GM18505 (cell line): ENCODE data around the gene ZNRF2.
"Not testable (repeated sequence)": the region's sequence is repeated elsewhere in the genome, so short reads cannot be mapped to it uniquely, and the experiment has no call there.

Experiments used
- ATAC-seq: cut with Tn5 transposase; IDR thresholded peaks from one replicate; pipeline ENCODE4 v1.9.1; 2021; ENCODE audit not compliant: unreplicated experiment
- POLR2A ChIP-seq: IDR thresholded peaks from 4 replicates; pipeline ENCODE4 v1.6.1; 2011; ENCODE audit warnings: borderline replicate concordance; ENCODE audit not compliant: insufficient read depth, insufficient read length; ENCODE audit errors: extremely low read depth

The ZNRF2 gene

DNA sequence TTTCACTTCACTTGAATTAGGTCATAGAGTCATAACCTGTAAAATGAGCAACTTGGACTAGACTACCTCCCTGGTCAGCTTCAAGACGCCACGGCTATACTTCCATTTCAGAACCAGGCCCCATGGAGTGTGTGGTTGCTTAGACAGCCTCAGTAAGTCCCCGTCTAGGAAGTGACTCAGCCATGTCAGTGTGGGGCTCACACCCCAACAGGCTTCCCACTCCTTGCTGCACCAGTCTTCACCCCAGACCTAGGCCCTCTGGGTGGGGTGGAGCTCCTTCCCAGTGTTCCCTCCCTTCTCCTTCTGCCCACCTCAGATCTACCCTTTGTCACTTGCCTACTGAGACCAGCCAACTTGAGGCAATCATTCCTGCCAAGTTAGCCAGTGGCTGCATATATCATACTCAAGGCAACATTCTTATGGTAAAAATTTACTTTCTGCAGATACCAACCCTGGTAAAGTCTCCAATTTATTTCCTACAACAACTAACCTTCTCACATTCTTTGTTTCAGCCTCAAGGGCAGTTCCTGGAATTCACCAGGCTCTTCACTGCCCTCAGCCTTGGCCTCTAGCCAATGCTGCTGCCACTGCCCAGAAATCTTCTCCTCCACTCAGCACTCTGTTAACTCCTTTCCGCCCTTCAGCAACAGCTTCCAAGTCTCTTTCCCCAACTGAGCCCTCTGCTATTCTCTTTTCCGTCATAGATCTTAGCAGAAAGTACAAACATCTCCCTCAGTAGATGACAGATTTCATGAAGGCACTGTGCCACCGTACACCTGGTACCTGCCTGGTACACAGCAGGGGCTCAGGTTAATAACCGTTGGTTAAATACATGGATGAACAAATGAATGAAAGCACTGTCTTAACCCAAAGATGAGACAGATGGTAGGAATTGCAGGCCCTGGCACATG is 31.3 kb upstream of the ZNRF2 start:
- no peak for ATAC-seq
- no peak for TF ChIP-seq POLR2A

DNA sequence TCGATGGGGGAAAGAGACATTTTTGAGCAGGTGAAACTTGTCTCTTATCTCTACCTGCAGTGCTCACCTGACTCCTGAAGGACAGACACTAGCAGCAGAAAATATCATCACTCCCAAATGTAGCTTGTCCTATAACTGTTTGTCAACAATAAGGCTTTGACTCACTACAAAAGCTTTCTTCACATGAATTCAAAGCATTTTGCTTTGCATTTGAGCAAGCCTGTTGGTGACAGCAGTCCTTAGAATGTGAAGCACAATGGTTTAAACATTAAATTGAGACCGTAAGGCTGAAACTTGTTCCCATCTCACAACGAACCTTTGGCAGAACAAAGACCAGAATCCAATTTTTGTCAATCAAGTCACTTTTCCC is 30.6 kb upstream of the ZNRF2 start:
- ATAC-seq: no peak
- no peak for TF ChIP-seq POLR2A

DNA sequence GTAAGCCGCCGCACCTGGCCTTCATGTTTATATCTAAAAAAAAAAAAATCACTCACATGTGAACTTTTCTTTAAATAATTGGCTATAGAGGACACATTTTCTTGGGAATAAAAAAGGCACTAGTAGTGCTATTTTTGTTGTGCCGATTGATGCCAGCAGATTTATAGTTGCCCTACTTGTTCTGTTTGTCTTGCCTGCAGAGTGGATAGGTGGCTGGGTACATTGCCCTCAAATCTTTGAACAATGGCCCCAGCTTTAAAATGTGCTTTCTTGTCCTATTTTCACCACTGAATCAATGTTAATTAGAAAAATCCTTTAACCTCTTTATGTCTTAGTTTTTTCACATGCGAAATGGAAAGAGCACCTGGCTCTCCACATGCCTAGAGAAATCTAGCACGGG is 30.1 kb upstream of the ZNRF2 start:
- TF ChIP-seq POLR2A: no peak
- no peak for ATAC-seq

DNA sequence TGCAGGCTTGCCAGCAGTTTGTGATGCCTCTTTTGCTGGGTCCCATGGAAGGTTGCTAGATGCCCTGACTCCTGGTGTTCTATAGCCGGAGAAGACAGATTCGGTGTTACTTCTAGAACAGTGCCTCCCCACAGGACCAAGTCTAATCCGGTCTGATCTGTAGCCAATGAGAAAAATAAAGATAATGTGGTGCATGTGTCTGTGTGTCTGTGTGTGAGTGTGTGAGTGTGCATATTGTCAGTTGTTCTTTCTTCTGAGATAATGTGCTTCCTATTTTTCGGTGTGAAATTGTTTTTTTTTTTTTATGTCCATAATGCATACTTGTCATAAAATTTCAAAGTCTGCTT is 29.7 kb upstream of the ZNRF2 start:
- no peak for TF ChIP-seq POLR2A
- ATAC-seq: no peak

DNA sequence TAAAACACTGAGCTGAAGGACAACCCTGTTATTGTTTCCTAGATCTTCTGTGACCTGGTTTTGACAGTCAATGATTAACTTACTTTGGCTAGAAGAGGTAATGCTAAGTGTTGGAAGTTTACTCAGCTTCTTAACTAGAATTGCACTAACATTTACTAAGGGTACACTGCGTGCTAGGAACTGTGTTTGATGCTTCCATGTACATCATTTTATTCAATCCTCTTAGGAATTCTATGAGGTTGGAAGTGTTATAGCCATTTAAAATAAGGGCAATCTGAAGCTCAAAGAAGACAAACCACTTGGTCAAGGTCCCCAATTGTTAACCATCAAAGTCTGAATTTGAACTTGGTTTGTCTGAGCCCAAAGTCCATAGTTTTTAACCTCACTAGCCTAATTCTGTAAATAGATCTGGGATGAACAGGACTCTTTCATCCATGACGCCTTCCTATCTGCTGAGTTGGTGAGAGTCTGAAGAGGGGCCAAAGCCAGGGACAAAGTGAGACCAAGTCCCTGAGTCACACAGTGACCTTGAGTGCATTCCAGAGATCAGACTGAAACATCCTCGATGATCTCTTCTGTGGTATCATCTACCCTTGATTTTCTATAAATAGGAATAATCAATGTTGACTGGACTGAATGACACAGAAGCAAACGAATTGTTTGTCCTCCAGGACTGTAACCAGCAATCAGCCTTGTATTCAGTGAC is 29.2 kb upstream of the ZNRF2 start:
- no peak for ATAC-seq
- no peak for TF ChIP-seq POLR2A

DNA sequence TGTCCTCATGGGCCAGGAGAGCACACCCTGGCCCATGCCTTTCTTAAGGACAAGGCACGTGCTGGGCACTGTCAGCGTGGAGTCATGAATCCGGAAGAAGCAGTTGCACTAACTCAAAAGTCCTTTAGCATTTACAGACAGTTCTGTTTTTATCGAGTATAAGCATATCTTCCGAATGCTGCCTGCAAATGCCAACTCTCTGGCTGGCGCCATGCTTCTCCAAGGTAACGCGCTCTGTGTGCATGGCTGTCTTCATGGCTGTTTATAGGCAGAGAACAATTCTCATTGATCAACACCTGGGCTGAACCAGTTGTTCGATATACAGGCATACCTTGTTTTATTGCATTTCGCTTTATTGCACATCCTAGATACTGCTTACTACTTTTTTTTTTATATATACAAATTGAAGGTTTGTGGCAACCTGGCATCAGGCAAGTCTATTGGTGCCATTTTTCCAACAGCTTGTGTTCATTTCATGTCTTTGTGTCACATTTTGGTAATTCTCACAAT is 28.0 kb upstream of the ZNRF2 start:
- no peak for TF ChIP-seq POLR2A
- no peak for ATAC-seq

DNA sequence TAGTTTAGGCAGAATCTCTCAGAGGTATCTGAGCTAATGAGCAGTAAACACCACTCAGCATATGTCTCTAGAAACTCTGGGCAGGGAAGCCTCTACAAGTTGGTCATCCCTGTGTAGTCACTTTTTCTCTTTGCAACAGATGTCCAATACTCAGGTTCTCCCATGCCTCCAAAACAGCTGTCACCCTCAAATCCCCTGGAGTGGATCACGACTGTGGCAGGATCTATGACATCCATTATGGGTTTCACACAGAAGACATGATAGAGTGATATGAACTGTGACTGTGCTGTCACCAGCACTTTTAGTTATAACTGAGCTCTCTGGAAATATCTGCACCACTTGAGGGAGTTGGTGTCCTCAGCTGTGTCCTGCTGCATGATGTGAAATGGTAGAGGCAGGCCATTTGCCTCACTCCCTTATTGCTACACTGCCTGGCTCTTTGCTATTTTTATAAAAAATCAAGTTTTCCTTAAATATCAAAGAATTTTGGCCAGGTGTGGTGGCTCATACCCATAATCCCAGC is 24.1 kb upstream of the ZNRF2 start:
- no peak for TF ChIP-seq POLR2A
- no peak for ATAC-seq

DNA sequence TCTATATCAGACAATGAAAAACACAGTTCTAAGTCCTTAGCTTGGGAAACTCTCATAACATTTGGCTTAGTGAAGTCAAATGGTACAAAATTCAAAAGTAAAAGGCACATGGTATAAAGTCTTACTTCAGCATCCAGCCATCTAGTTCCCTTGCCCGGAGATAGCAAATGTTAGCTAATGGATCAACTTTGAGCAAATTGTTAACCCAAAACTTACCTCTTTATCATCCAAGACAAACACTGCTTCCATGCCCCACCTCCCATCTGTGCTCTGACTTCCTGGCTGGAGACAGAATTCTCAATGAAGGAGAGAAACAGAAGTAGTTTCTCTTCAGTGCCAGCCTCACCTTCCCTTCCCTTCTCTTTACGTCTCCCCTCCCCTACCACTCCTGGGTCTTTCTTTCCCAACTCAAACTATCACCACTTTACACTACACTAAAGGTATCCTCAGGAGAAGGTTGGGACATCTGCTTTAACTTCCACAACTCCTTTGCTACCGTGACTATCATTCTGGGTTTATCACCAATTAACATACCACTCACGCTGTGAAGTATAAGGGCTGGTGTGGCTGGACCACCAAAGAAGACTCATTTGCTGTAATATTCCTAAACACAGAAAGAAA is 21.2 kb upstream of the ZNRF2 start:
- no peak for ATAC-seq
- TF ChIP-seq POLR2A: no peak

DNA sequence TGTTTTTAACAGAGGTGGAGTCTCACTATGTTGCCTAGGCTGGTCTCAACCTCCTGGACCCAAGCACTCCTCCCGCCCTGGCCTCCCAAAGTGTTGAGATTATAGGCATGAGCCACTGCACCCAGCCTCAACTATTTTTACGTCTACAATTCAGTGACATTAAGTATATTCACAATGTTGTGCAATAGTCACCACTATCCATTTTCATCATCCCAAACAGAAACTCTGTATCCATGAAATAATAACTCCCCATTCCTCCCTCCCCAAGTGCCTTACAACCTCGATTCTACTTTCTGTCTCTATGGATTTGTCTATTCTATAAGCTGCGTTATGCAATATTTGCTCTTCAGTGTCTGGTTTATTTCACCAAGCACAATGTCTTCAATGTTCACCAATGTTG is 20.3 kb upstream of the ZNRF2 start:
- no peak for ATAC-seq
- TF ChIP-seq POLR2A: no peak

DNA sequence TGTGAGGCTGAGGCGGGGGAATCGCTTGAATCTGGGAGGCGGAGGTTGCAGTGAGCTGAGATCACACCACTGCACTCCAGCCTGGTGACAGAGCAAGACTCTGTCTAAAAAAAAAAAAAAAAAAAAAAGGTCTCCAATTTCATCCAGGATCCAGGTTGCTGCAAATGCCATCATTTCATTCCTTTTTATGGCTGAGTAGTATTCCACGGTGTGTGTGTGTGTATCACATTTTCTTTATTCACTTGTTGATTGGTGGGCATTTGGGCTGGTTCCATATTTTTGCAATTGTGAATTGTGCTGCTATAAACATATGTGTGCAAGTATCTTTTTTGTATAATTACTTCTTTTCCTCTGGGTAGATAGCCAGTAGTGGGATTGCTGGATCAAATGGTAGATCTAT is 19.2 kb upstream of the ZNRF2 start:
- not testable (repeated sequence) for ATAC-seq

DNA sequence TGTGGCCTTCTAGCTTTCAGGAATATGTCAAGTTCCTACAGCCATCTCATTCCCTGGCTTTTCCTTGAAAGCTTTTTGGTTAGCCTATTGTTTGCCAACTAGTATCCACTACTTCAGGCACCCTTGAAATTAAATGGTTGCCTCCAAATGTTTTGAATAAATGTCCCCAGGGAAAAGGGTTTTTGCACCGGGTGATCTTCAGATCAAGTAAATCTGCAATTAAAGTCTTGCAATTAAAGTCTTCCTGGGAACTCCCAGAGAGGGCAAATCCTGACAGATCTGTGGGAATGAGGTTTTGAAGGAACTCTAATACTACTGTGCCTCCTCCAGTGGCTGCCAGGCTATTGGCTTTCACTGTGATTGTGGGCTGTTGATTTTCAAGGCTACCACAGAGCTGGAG is 17.7 kb upstream of the ZNRF2 start:
- no peak for ATAC-seq
- TF ChIP-seq POLR2A: no peak

DNA sequence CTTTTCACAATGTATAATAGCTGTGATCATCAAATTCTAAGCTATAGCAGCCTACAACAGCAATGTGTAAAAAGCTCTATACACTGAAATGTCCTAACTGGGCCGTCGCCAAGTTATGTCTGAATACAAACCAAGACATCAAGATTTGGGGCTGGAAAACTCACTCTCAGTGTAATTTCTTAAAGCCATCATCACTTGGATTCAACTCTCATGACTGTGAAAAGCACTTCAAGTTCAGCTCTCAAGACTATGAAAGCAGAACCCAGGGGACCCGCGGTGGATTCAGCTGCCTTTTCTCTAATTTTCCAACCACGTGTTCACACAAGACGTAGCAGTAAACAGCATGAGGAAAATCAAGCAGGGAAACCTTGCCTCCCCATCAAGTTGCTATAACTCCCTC is 15.8 kb upstream of the ZNRF2 start:
- TF ChIP-seq POLR2A: no peak
- ATAC-seq: no peak

DNA sequence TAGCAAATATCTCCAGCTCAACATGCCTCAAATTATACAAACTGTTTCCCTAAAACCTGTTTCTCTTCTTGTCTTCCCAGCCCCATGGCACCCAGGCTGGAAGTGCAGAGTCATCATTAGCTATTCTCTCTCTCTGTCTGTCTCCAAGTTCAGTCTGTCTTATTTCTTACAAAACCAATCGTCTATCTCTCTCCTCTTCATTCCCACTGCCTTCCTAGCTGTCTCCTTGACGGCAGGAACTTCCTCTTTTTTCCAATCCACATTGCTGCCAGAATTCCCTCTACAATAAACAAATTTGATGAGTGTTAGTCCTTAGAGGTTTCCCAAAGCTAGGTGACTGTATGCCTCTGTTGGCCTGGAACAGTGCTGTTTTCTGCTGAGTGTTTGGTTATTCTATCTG is 14.9 kb upstream of the ZNRF2 start:
- TF ChIP-seq POLR2A: no peak
- ATAC-seq: no peak
